Activated gamma-delta T cell (primary cell): ENCODE measurements around the gene ATP6V0B.
A peak's percentile ranks its signal among the peaks of the same experiment; 100 is the strongest.

Source experiments
- DNase-seq: peaks from one replicate; lab custom pipeline; 2025; lab: John Stamatoyannopoulos, UW

The ATP6V0B gene

GRCh38 chr1:43984855-43985254 lies 10.1 kb downstream of the ATP6V0B start:
- no peak for DNase-seq

GRCh38 chr1:43985984-43986595 lies 11.3 kb downstream of the ATP6V0B start:
- DNase-seq: no peak

- DNase-seq: no peak
Measured at GRCh38 chr1:43986712-43987111, 12.0 kb downstream of the ATP6V0B start.

DNA sequence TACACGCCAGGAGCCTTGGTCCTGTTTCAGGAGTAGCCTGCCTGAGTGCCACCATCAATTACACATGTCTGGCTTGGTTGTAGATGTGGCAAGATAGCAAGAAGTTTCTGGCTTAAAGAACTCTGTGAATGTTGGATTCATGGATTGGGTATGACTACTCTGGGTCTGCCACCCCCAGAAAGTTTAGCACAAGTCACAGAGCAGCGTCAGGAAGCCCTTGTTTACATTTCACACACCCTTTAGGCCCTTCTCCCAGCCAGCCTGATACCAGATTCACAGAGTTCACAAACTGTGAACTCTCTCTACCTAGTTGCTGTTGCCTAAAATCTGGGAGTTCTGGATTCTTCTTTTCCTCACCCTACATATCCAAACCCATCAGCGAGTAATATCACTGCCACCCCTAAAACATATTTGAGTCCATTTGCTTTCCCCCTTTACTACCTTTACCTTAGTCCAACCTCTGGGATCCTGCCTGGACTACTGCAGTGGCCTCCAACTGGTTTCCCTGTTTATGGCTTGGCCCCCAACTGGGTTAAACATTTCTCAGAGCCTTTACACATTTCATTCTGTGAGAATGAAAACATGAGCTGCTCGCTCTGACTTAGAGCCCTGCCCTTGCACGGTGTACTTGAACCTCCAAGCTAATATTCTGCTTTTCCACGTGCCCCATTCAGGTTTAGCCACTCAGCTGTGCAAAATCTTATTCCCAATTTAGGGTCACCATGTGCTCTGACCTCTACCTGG lies 12.6 kb downstream of the ATP6V0B start:
- no peak for DNase-seq

DNA sequence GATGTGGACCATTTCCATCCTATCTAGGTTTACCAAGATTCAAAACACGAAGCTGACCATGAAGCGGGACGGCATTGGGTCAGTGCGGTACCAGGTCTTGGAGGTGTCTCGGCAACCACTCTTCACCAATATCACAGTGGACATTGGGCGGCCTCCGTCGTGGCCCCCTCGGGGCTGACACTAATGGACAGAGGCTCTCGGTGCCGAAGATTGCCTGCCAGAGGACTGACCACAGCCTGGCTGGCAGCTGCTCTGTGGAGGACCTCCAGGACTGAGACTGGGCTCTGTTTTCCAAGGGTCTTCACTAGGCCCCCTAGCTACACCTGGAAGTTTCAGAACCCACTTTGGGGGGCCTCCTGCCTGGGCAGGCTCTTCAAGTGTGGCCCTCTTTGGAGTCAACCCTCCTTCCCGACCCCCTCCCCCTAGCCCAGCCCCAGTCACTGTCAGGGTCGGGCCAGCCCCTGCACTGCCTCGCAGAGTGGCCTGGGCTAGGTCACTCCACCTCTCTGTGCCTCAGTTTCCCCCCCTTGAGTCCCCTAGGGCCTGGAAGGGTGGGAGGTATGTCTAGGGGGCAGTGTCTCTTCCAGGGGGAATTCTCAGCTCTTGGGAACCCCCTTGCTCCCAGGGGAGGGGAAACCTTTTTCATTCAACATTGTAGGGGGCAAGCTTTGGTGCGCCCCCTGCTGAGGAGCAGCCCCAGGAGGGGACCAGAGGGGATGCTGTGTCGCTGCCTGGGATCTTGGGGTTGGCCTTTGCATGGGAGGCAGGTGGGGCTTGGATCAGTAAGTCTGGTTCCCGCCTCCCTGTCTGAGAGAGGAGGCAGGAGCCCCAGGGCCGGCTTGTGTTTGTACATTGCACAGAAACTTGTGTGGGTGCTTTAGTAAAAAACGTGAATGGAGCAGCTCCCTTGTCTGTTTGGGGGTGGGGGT lies 15.8 kb downstream of the ATP6V0B start:
- no peak for DNase-seq

- DNase-seq: no peak
Measured at GRCh38 chr1:43991200-43991475, 16.4 kb downstream of the ATP6V0B start.

GRCh38 chr1:43991476-43992231 lies 16.9 kb downstream of the ATP6V0B start, which contains the start of gene CCDC24:
CCDC24 (plus strand) TSS chr1:43991599; CDS start chr1:43991879, 280 bp downstream.
- DNase-seq: peak; percentile 68

- DNase-seq: no peak
Measured at GRCh38 chr1:43992232-43992995, 17.7 kb downstream of the ATP6V0B start.

DNA sequence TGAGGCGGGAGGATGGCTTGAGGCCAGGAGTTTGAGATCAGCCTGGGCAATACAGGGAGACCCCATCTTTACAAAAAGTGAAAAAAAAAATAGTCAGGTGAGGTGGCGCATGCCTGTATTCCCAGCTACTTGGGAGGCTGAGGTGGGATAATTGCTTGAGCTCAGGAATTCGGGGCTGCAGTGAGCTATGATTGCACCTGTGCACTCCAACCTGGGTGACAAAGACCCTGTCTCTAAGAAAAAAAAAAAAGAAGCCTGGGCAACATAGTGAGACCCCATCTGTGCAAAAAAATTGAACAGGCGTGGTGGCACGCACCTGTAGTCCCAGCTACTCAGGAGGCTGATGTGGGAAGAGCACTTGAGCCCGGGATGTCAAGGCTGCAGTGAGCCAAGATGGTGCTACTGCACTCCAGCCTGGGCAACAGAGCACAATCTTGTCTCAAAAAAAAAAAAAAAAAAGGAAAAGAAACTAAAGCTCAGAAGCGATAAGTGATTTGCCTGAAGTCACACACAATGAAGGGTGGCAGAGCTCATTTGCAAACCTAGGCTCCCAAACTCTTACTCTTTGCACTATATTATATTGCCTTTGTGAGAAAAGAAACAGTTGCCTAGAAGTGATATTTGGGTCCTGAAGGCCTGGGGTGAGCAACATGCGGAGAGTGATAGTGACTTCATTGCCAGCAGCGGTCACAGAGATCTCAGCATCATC lies 18.6 kb downstream of the ATP6V0B start:
- DNase-seq: no peak

DNA sequence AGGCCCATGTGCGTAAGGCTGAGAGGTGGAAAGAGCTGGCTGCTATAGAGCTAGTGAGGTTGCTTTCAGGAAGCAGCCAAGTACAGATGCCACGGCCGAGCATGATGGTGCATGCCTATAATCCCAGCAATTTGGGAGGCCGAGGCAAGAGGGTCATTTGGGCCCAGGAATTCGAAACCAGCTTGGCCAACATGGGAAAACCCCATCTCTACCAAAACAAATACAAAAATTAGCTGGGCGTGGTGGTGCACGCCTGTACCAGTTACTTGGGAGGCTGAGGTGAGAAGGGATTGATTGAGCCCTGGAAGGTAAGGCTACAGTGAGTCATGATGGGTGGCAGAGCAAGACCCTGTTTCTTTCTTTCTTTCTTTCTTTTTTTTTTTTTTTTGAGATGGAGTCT lies 19.3 kb downstream of the ATP6V0B start:
- DNase-seq: no peak

- DNase-seq: no peak
Measured at GRCh38 chr1:43994794-43995790, 20.3 kb downstream of the ATP6V0B start.

DNA sequence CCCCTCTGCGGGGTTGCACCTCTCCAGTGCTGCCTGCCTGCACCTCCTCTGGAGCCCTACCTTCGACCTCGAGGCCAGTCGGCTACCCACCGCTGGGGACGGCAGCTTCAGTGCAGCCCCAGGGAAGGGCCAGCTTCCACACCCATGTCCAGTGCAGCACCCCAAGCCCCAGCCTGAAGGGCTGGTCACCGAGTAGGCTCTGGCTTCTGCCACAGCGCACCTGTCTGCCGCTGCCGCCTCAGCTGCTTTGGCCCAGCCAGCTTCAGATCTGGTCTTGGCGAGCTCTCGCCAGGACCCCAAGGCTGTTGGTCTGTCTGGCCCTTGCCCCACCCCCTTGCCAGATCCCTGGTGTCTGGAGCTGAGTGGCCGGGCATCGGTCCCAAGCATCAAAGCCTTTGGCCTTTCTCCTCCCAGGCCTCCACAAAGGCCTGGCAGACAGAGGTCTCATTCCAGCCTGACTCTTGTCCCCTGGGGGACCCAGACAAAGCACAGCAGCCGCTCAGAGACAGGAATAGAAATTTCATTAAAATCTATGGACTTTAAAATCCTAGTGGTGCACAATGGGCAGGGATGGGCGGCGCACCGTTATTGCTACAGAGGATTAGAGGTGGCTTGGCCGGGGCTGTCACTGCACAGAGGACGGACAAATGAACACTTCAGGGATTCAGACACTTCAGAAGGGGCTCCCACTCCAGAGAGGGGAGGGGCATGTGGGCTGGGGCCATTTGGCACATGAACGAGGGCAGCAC lies 21.4 kb downstream of the ATP6V0B start:
- no peak for DNase-seq

DNA sequence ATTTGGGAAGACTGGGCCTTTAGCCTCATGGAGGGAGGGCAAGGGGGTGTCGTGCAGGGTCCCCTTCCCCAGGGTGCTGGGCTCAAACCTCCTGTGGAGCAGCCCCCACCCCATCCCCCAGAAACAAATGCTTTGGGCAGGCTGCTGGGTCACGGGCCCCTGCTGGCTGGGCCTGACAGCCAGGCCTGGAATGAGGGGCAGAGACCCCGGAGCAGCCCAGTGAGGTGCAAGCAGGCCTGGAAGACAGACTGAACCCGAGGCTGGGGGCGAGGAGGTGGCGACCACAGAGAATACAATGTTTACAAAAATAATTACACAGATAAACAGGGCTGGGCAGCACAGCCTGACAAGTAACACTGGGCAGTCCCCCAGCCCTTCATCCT lies 22.0 kb downstream of the ATP6V0B start:
- no peak for DNase-seq

- no peak for DNase-seq
Measured at GRCh38 chr1:43997295-43997999, 22.7 kb downstream of the ATP6V0B start.

DNA sequence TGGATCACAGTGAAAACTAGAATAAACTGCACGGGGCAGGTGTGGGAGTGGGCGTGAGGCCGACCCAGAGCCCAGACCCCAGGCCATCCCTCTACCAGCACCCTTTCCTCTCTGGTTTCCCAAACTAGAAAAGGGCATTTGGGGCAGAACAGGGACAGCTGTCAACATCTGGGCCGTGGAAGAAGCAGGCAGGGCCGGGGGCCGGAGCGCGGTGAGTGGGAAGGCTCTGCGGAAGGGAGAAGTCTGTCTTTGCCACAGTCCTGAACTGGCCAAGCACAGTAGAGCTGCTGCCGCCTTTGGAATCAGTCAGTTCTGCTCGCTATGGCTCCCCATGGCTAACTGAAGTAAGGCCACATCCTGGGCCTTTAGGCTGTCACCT lies 23.2 kb downstream of the ATP6V0B start:
- DNase-seq: no peak

- DNase-seq: no peak
Measured at GRCh38 chr1:43999455-43999854, 24.7 kb downstream of the ATP6V0B start.

GRCh38 chr1:44000122-44000665 lies 25.4 kb downstream of the ATP6V0B start:
- DNase-seq: no peak

DNA sequence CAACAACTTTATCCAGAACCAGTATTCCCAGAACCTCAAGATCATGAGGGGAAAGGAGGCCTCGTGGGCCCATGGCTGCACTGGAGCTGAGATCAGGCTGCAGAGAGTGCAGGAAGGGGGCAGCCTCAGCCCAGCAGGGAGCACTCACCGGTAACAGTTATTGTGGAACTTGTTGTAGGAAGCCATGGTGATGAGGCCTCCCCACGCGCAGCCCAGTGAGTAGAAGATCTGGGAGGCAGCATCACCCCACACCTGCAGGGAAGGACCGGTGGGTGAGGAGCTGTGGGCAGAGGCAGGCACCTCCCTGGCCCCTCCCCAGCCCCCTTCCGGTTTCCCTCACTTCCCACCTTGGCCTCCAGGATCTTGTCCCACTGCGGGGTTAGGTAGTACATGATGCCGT lies 27.4 kb downstream of the ATP6V0B start:
- no peak for DNase-seq
